Motor neuron (in vitro differentiated cells): ENCODE measurements around the gene RBM17. TPM values are rescaled to one million over a fixed set of nuclear protein-coding genes. Genes with fewer than 3 reads are reported as not detected.
"Not testable (repeated sequence)": the region's sequence is repeated elsewhere in the genome, so short reads cannot be mapped to it uniquely, and the experiment has no call there.

Experiments used
- ATAC-seq, 8 experiments: fragments of 200-7000 bp; cut with Tn5 transposase; replicated peaks in 6 of 8; 2 replicates each; pipeline ENCODE4 v1.8.0; 2021; ENCODE audit warnings: mild to moderate bottlenecking in 8 of 8, moderate library complexity in 8 of 8
- H3K27ac ChIP-seq, 2 donors: fragments of 250-450 bp; sonication (Bioruptor Pico); 2 replicates each; pipeline ENCODE4 v1.9.0; 2021; ENCODE audit warnings: antibody characterized with exemption in 2 of 2, mild to moderate bottlenecking in 2 of 2, moderate library complexity in 1 of 2
- H3K4me1 ChIP-seq, 2 donors: fragments of 250-450 bp; sonication (Bioruptor Pico); replicated peaks in 1 of 2; 2 replicates each; pipeline ENCODE4 v1.6.1; 2021; ENCODE audit warnings: antibody characterized with exemption in 2 of 2, mild to moderate bottlenecking in 2 of 2, moderate library complexity in 1 of 2
- H3K4me3 ChIP-seq, 5 donors: fragments of 250-450 bp; sonication (Bioruptor Pico); 2 replicates each; pipeline ENCODE4 v1.9.0; 2021; ENCODE audit warnings: antibody characterized with exemption in 5 of 5, mild to moderate bottlenecking in 5 of 5, moderate library complexity in 4 of 5
- WGBS, 10 experiments: fragments of 450-650 bp; shearing (Covaris generic); methylation state at CpG; one replicate each; pipeline ENCODE4 v1.0.0; 2022; 5-methylcytosine and 5-hydroxymethylcytosine counted together
- in situ Hi-C, 9 experiments: fragments of 400-800 bp; cut with MboI; loops; one replicate each; pipeline ENCODE4 v1.15.0; 2021; ENCODE audit warnings: low sequenced_read_pairs in 9 of 9, low pct_unique_long_range_greater_than_20kb in 2 of 9; ENCODE audit not compliant: unreplicated experiment in 9 of 9
- total RNA-seq, 8 experiments: library from RNA; unstranded; fragments of 300-600 nt; gene quantifications; 2 replicates each; pipeline versions ENCODE4 v1.2.3 to v1.2.4, GENCODE V29; 2022

RBM17 gene
- total RNA-seq, 8 experiments from 2014 or later, result 29.2 to 128 (median 50.7) TPM

DNA sequence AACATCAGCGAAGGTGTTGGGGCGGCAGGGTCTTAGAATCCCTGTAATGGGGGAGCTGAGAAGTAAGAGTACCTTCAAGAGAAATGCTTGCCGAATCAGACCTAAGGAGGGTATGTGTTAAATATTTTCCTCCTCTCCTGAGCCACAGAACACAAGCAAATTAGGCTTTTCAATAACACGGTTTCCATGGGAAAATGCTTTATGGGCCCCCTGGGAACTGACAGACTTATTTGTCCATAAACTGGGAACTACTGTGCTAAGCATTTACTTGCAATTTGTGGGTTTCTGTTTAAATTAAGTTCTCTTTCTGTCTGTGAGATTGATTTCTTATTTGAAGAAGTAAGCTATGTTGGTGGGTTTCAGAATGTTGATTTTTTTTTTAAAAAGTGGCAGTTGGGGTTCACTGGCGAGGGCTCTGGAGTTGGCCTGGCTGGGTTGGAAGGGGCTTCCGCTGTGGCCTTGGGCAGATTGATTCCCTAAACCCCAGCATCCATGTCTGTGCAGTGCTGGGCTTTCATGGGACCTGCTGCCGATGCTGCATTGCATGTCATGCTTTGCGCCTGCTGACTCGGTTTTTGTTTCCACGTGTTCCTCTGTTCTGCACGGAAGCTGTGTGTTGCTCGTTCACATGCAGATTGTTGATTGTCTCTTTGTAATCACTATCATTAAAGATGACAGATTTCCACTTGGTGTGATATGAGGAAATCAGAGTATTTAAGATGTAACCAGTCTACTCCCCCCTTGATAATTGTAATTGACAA is 7.2 kb downstream of the RBM17 start:
- Histone ChIP-seq H3K27ac (peak overlapping the region in 1 of 2 donors; percentile 44), H3K4me3 (no peak overlapping the region), H3K4me1 (peaks cover 12 to 15% of the 10 kb centered on the region in 2 donors)
- in situ Hi-C loops, result loop anchor here in 1 of 9 experiments (25.0 kb wide), 1 partner anchor 316 kb away; no protein-coding TSS in a partner anchor
- 63 to 92% (median 85%) methylated on average over 3 to 11 of the region's 12 CpGs; no CpG with 5 or more reads in 3 of the 10 experiments for WGBS, 10 experiments
- peak in 1 of 8 experiments; percentile 27 for ATAC-seq

DNA sequence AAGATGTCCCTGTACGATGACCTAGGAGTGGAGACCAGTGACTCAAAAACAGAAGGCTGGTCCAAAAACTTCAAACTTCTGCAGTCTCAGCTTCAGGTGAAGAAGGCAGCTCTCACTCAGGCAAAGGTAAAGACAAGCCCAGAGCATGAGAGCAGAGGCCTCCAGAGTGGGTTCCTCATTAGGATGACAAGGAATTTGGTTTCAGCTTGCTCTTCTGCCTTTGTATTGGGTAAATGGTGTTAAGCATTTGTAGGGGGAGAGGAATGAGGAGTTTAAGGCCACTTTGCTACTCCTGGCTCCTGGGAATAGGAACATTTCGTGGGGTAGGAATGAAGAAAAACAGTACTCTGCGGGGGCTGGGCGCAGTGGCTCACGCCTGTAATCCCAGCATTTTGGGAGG is 8.2 kb downstream of the RBM17 start:
- H3K4me1 ChIP-seq, result peaks cover 12 to 15% of the 10 kb centered on the region in 2 donors
- no peak overlapping the region for H3K27ac ChIP-seq
- in situ Hi-C loops, result loop anchor here in 1 of 9 experiments (25.0 kb wide), 1 partner anchor 315 kb away; no protein-coding TSS in a partner anchor
- 57 to 100% (median 93%) methylated on average over 1 to 5 of the region's 5 CpGs; no CpG with 5 or more reads in 2 of the 10 experiments for WGBS, 10 experiments
- no peak overlapping the region for H3K4me3 ChIP-seq
- no peak for ATAC-seq

DNA sequence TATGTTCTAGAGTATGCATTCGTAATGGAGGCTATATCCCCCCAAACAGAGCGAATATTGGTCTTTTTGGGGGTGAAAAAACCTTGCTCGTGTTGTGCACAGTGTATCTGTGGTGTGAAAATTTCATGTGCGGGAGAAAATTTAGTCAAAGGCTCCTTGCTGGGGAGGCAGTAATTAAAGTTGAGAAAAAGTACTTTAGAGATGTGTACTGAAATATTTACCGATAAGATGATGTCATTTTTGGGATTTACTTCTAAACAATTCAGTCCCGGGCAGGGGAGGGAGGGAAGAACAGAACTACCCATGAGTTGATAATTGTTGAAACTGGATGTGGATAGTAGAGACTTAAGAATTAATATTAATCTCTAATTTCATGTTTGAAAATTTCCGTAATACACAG is 9.3 kb downstream of the RBM17 start:
- WGBS, 10 experiments, result 88 to 100% (median 93%) methylated on average over 1 to 7 of the region's 7 CpGs; no CpG with 5 or more reads in 2 of the 10 experiments
- ATAC-seq, result no peak
- in situ Hi-C loops, result loop anchor here in 1 of 9 experiments (25.0 kb wide), 1 partner anchor 314 kb away; no protein-coding TSS in a partner anchor
- no peak overlapping the region for H3K4me3 ChIP-seq
- H3K27ac ChIP-seq, result no peak overlapping the region
- peaks cover 12 to 15% of the 10 kb centered on the region in 2 donors for H3K4me1 ChIP-seq

GRCh38 chr10:6100370-6100769 is 11.5 kb downstream of the RBM17 start:
- no peak overlapping the region for H3K27ac ChIP-seq
- H3K4me3 ChIP-seq, result no peak overlapping the region
- no peak for ATAC-seq
- WGBS, 10 experiments, result 86 to 100% (median 100%) methylated on average over 1 of the region's 1 CpG; no CpG with 5 or more reads in 5 of the 10 experiments
- in situ Hi-C loops, result loop anchor here in 4 of 9 experiments (25.0 kb wide), 1 partner anchor 312 kb away; no protein-coding TSS in a partner anchor
- peaks cover 9 to 12% of the 10 kb centered on the region in 2 donors for H3K4me1 ChIP-seq

DNA sequence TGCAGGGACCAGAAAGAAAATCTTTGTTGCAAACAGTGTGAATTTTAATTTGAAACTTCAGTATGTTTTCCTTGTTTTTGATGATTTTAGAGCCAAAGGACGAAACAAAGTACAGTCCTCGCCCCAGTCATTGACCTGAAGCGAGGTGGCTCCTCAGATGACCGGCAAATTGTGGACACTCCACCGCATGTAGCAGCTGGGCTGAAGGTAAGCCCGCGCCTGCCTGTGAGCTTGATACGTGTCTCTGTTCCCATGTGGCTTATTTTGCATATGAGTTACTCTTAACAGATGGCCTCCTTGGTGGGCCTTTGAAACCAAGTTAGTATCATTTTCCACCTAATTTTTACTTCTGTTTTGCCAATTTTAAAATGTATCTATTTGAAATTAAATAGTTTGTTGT is 12.3 kb downstream of the RBM17 start:
- no peak for ATAC-seq
- in situ Hi-C loops, result loop anchor here in 4 of 9 experiments (25.0 kb wide), 1 partner anchor 311 kb away; no protein-coding TSS in a partner anchor

GRCh38 chr10:6102128-6102527 is 13.3 kb downstream of the RBM17 start:
- H3K4me1 ChIP-seq, result no peaks in the 10 kb centered on the region
- no peak for ATAC-seq
- in situ Hi-C loops, result loop anchor here in 4 of 9 experiments (25.0 kb wide), 1 partner anchor 310 kb away; no protein-coding TSS in a partner anchor
- WGBS, 10 experiments, result 65 to 100% (median 93%) methylated on average over 1 to 8 of the region's 8 CpGs
- H3K4me3 ChIP-seq, result no peak overlapping the region
- no peak overlapping the region for H3K27ac ChIP-seq

More for the DNA sequence above, 12.3 kb downstream of the RBM17 start:
- no peak overlapping the region for H3K4me3 ChIP-seq
- peaks cover under 1 to 4% of the 10 kb centered on the region in 2 donors for H3K4me1 ChIP-seq
- 10 to 94% (median 78%) methylated on average over 2 to 8 of the region's 8 CpGs; no CpG with 5 or more reads in 1 of the 10 experiments for WGBS, 10 experiments
- H3K27ac ChIP-seq, result no peak overlapping the region

GRCh38 chr10:6103591-6103990 is 14.8 kb downstream of the RBM17 start:
- no peak overlapping the region for H3K27ac ChIP-seq
- ATAC-seq, result no peak
- no peak overlapping the region for H3K4me3 ChIP-seq
- H3K4me1 ChIP-seq, result no peaks in the 10 kb centered on the region
- WGBS, 10 experiments, result 82 to 100% (median 90%) methylated on average over 2 to 8 of the region's 8 CpGs
- in situ Hi-C loops, result loop anchor here in 4 of 9 experiments (25.0 kb wide), 1 partner anchor 309 kb away; no protein-coding TSS in a partner anchor

GRCh38 chr10:6107616-6108015 is 18.8 kb downstream of the RBM17 start:
- not testable (repeated sequence) for ATAC-seq, H3K27ac ChIP-seq, H3K4me3 ChIP-seq, H3K4me1 ChIP-seq
- in situ Hi-C loops, result loop anchor here in 4 of 9 experiments (25.0 kb wide), 1 partner anchor 305 kb away; no protein-coding TSS in a partner anchor
- WGBS, 10 experiments, result 69 to 100% (median 94%) methylated on average over 2 to 3 of the region's 3 CpGs; no CpG with 5 or more reads in 1 of the 10 experiments

GRCh38 chr10:6108072-6108471 is 19.2 kb downstream of the RBM17 start:
- H3K4me3 ChIP-seq, result no peak overlapping the region
- 37 to 100% (median 74%) methylated on average over 1 to 6 of the region's 6 CpGs; no CpG with 5 or more reads in 1 of the 10 experiments for WGBS, 10 experiments
- no peak overlapping the region for H3K27ac ChIP-seq
- ATAC-seq, result no peak
- H3K4me1 ChIP-seq, result no peaks in the 10 kb centered on the region
- in situ Hi-C loops, result loop anchor here in 4 of 9 experiments (25.0 kb wide), 1 partner anchor 304 kb away; no protein-coding TSS in a partner anchor

- no peak overlapping the region for H3K27ac ChIP-seq
- no peaks in the 10 kb centered on the region for H3K4me1 ChIP-seq
- 7 to 45% (median 34%) methylated on average over 2 to 10 of the region's 12 CpGs for WGBS, 10 experiments
- in situ Hi-C loops, result loop anchor here in 4 of 9 experiments (25.0 kb wide), 1 partner anchor 303 kb away; no protein-coding TSS in a partner anchor
- peak in 3 of 8 experiments; percentile 21 to 39 (median 29) for ATAC-seq
- no peak overlapping the region for H3K4me3 ChIP-seq
Observed at GRCh38 chr10:6108631-6109443, 20.0 kb downstream of the RBM17 start.

GRCh38 chr10:6109444-6109775 is 20.6 kb downstream of the RBM17 start:
- Histone ChIP-seq H3K27ac (no peak overlapping the region), H3K4me3 (no peak overlapping the region), H3K4me1 (no peaks in the 10 kb centered on the region)
- in situ Hi-C loops, result loop anchor here in 4 of 9 experiments (25.0 kb wide), 1 partner anchor 303 kb away; no protein-coding TSS in a partner anchor
- ATAC-seq, result no peak
- WGBS, 10 experiments, result 53 to 95% (median 81%) methylated on average over 2 to 7 of the region's 7 CpGs; no CpG with 5 or more reads in 1 of the 10 experiments

DNA sequence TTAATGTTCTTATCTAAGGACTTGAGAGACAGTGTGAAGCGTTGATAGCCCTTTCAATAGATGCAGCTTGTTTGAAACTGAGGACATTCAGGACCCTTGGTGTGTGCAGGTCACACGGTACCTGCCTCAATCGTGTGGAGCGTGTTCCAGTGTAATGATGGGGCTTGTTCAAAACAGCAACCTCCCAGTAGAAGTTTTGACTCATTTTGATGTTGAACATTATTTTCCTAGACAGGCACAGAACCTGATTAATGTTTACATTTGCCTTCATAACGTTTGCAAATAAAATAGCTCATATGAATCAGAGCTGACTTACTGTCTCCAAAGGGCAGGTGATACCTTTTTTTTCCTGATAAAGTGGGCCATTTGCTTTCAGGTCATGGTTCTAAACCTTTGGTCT is 21.3 kb downstream of the RBM17 start:
- no peak for ATAC-seq
- 60 to 97% (median 80%) methylated on average over 1 to 5 of the region's 5 CpGs; no CpG with 5 or more reads in 2 of the 10 experiments for WGBS, 10 experiments
- Histone ChIP-seq H3K4me3 (no peak overlapping the region), H3K27ac (no peak overlapping the region), H3K4me1 (no peaks in the 10 kb centered on the region)
- in situ Hi-C loops, result loop anchor here in 4 of 9 experiments (25.0 kb wide), 1 partner anchor 302 kb away; no protein-coding TSS in a partner anchor
